ENCODE measurements around the gene HDLBP.

DNA sequence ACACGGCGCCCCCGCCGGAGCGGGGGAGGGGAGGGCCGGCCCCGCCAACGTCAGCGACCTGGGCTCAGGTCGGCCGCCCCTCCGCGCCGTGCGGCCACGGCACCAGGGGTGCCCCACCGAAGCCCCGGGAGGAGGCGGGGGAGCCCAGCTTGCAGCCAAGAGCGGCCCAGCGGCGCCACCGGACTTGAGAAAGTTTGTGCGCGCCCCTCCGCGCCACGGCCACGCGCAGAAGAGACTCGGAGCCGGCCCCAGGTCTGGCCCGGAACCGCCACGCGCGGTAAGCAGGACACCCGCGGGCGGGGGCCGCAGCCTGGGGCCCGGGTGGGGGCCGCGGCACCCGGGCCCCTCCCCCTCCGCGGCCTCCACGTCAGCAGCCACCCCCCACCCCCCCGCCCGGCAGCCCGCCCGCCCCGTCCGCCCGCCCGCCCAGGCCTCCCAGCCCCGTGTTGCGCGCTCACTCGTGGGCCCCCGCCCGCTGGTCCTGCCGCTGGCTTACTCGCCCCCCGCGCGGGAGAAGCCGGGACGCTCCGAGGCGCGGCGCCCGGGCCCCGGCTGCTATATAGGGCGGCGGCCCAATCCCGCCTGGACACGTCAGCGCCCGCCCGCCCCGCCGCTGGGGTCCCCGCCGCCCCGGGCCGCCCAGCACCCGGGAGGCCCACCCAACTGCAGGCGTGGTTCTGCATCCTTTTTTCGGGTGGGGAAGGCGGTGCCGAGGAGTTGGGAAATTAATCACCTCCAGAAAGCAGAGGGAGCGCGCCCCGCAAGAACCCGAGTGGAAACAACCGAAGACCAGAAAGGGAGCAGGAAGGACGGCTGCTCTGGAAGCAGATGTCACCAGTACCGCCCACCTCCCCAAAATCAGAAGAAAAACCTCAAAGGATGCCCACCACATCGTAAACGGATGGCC is 42.9 kb downstream of the HDLBP start:
- TF ChIP-seq, protein P1, sequence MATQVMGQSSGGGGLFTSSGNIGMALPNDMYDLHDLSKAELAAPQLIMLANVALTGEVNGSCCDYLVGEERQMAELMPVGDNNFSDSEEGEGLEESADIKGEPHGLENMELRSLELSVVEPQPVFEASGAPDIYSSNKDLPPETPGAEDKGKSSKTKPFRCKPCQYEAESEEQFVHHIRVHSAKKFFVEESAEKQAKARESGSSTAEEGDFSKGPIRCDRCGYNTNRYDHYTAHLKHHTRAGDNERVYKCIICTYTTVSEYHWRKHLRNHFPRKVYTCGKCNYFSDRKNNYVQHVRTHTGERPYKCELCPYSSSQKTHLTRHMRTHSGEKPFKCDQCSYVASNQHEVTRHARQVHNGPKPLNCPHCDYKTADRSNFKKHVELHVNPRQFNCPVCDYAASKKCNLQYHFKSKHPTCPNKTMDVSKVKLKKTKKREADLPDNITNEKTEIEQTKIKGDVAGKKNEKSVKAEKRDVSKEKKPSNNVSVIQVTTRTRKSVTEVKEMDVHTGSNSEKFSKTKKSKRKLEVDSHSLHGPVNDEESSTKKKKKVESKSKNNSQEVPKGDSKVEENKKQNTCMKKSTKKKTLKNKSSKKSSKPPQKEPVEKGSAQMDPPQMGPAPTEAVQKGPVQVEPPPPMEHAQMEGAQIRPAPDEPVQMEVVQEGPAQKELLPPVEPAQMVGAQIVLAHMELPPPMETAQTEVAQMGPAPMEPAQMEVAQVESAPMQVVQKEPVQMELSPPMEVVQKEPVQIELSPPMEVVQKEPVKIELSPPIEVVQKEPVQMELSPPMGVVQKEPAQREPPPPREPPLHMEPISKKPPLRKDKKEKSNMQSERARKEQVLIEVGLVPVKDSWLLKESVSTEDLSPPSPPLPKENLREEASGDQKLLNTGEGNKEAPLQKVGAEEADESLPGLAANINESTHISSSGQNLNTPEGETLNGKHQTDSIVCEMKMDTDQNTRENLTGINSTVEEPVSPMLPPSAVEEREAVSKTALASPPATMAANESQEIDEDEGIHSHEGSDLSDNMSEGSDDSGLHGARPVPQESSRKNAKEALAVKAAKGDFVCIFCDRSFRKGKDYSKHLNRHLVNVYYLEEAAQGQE (IDR thresholded peaks at IDR 0.05; ENCODE audit: unreplicated experiment), result no peak
- TF ChIP-seq CTCF (conservative IDR thresholded peaks at IDR 0.05; ENCODE audit: low read depth in 2 of 2) (no peak), EZH2 (IDR thresholded peaks at IDR 0.05; ENCODE audit: low read depth, unreplicated experiment) (no peak), POLR2AphosphoS5 (IDR thresholded peaks at IDR 0.05; ENCODE audit: low read depth) (peak; percentile 54; the same call in 1 of the 2 replicates), JUNB (IDR thresholded peaks at IDR 0.05; ENCODE audit: unreplicated experiment) (no peak), EZH2phosphoT487 (IDR thresholded peaks at IDR 0.05; ENCODE audit: unreplicated experiment) (no peak), CREB1 (CRISPR knock-in tag; IDR thresholded peaks at IDR 0.05; ENCODE audit: low read depth) (peak; percentile 63; the same call in 1 of the 2 replicates), ZNF331 (CRISPR knock-in tag; IDR thresholded peaks at IDR 0.05; ENCODE audit: low read depth) (no peak), ZNF114 (CRISPR knock-in tag; IDR thresholded peaks at IDR 0.05) (no peak)
